WTC11 (cell line): Measurements from ENCODE around the gene MACROD2. TPM values are rescaled to one million over a fixed set of nuclear protein-coding genes. Genes with fewer than 3 reads are reported as not detected.

ENCODE experiments used
- ATAC-seq: fragments of 200-7000 bp; cut with Tn5 transposase; 2 replicates; pipeline ENCODE4 v1.10.0; 2021; ENCODE audit warnings: mild to moderate bottlenecking, moderate library complexity
- CTCF ChIA-PET: fragments of 300-600 bp; sonication (Branson Sonifier 250); formaldehyde crosslinking; loops from one replicate; lab custom pipeline; 2021; ENCODE audit warnings: antibody characterized with exemption; lab: Charles Lee
- POLR2A ChIA-PET: fragments of 350-600 bp; sonication (Branson Sonifier 250); formaldehyde crosslinking; loops from one replicate; lab custom pipeline; 2021; ENCODE audit warnings: antibody characterized with exemption; lab: Charles Lee
- DNase-seq: peaks from one replicate; pipeline ENCODE4 v3.0.0; 2021; ENCODE audit warnings: low spot score
- H3K27ac Mint-ChIP-seq: 2 replicates; pipeline ENCODE4 v1.8.0; 2021; ENCODE audit warnings: mixed read lengths
- H3K27me3 Mint-ChIP-seq: 2 replicates; pipeline ENCODE4 v1.8.0; 2021; ENCODE audit warnings: low read depth, mild to moderate bottlenecking, moderate library complexity, mixed read lengths
- H3K36me3 Mint-ChIP-seq: 2 replicates; pipeline ENCODE4 v1.8.0; 2021; ENCODE audit warnings: mixed read lengths
- H3K4me1 Mint-ChIP-seq: 2 replicates; pipeline ENCODE4 v1.8.0; 2022; ENCODE audit warnings: mixed read lengths
- H3K4me3 Mint-ChIP-seq: 2 replicates; pipeline ENCODE4 v1.8.0; 2021; ENCODE audit warnings: mild to moderate bottlenecking, moderate library complexity, mixed read lengths
- H3K9me3 Mint-ChIP-seq: 2 replicates; pipeline ENCODE4 v1.8.0; 2021; ENCODE audit warnings: mixed read lengths
- CREM ChIP-seq: sonication (generic); formaldehyde crosslinking; IDR thresholded peaks from 2 replicates; pipeline ENCODE4 v1.8.1; 2022; ENCODE audit warnings: mild to moderate bottlenecking, missing genetic modification reagents, moderate library complexity
- FOXP1 ChIP-seq: sonication (generic); formaldehyde crosslinking; IDR thresholded peaks from 2 replicates; pipeline ENCODE4 v1.8.0; 2022; ENCODE audit warnings: missing genetic modification reagents, mild to moderate bottlenecking, moderate library complexity, borderline replicate concordance
- GTF2I ChIP-seq: fragments of 250-450 bp; sonication (Bioruptor Pico); conservative IDR thresholded peaks from 2 replicates; pipeline ENCODE4 v1.4.0; 2021; ENCODE audit warnings: mild to moderate bottlenecking
- IRF2 ChIP-seq: sonication (generic); formaldehyde crosslinking; IDR thresholded peaks from 2 replicates; pipeline ENCODE4 v1.8.0; 2022; ENCODE audit warnings: low read depth, missing genetic modification reagents, borderline replicate concordance
- KAT7 ChIP-seq: sonication (generic); formaldehyde crosslinking; IDR thresholded peaks from 2 replicates; pipeline ENCODE4 v1.8.1; 2023; ENCODE audit warnings: missing genetic modification reagents, mild to moderate bottlenecking, borderline replicate concordance
- MXD4 ChIP-seq: fragments of 250-450 bp; sonication (Bioruptor Pico); IDR thresholded peaks from 2 replicates; pipeline ENCODE4 v1.8.0; 2021; ENCODE audit warnings: mild to moderate bottlenecking, moderate library complexity, borderline replicate concordance
- MYBL2 ChIP-seq: sonication (generic); formaldehyde crosslinking; IDR thresholded peaks from 2 replicates; pipeline ENCODE4 v1.8.1; 2023; ENCODE audit warnings: mild to moderate bottlenecking, moderate library complexity, missing genetic modification reagents
- RORB ChIP-seq: fragments of 250-450 bp; sonication (Bioruptor Pico); IDR thresholded peaks from 2 replicates; pipeline ENCODE4 v1.9.0; 2021; ENCODE audit warnings: mild to moderate bottlenecking
- STAT6 ChIP-seq: sonication (generic); formaldehyde crosslinking; conservative IDR thresholded peaks from 2 replicates; pipeline ENCODE4 v1.8.1; 2023; ENCODE audit warnings: mild to moderate bottlenecking, low read depth, missing genetic modification reagents, moderate library complexity
- TP53 ChIP-seq: sonication (generic); formaldehyde crosslinking; IDR thresholded peaks from 2 replicates; pipeline ENCODE4 v1.8.1; 2023; ENCODE audit warnings: mild to moderate bottlenecking, missing genetic modification reagents
- ZBTB43 ChIP-seq: sonication (generic); formaldehyde crosslinking; IDR thresholded peaks from 2 replicates; pipeline ENCODE4 v1.8.1; 2023; ENCODE audit warnings: mild to moderate bottlenecking, missing genetic modification reagents
- ZNF121 ChIP-seq: sonication (generic); formaldehyde crosslinking; IDR thresholded peaks from 2 replicates; pipeline ENCODE4 v1.8.0; 2023; ENCODE audit warnings: missing genetic modification reagents
- ZNF396 ChIP-seq: fragments of 250-450 bp; sonication (Bioruptor Pico); IDR thresholded peaks from 2 replicates; pipeline ENCODE4 v1.8.0; 2021; ENCODE audit warnings: mild to moderate bottlenecking, moderate library complexity, borderline replicate concordance
- ZNF425 ChIP-seq: fragments of 250-450 bp; sonication (Bioruptor Pico); conservative IDR thresholded peaks from 2 replicates; pipeline ENCODE4 v1.9.0; 2021; ENCODE audit warnings: mild to moderate bottlenecking
- total RNA-seq: library from RNA; stranded (reverse); gene quantifications from 3 replicates; pipeline ENCODE4 v1.2.3, GENCODE V29; 2021
- TF ChIP-seq, protein P1 (sequence below): fragments of 200-600 bp; IDR thresholded peaks from 2 replicates; pipeline ENCODE4 v1.8.0; 2022; ENCODE audit warnings: antibody characterized with exemption
- TF ChIP-seq, protein P2 (sequence below): sonication (generic); formaldehyde crosslinking; IDR thresholded peaks from 2 replicates; pipeline ENCODE4 v1.8.0; 2022; ENCODE audit warnings: missing genetic modification reagents

The MACROD2 gene
- total RNA-seq, 1 experiment from 2014 or later, result 4.1 TPM

DNA sequence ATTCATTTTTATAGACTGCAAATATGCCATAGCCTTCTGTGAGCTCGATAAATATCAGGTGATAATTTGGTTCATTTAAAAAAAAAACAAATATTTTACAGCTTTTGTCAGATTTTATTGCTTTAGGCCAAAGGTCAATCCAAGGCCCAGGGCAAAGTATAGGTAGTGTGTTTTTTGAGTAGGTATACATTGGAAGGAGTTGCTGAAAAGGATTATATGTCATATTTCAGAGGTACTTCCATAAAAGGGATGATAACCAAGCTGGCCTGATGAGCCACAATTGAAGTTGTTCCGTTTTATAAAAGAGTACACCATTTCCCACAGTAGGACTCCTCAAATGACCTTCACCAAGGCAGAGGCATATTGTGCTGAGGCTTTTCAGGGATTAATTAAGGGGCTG lies 794.9 kb downstream of the MACROD2 start:
- Mint-ChIP-seq H3K27ac (no peak overlapping the region), H3K27me3 (no peaks in the 10 kb centered on the region), H3K36me3 (no peaks in the 10 kb centered on the region)
- TF ChIP-seq KAT7 (CRISPR knock-in tag) (no peak), IRF2 (CRISPR knock-in tag) (no peak), RORB (CRISPR knock-in tag) (no peak), STAT6 (no peak)
- TF ChIP-seq, protein P1, sequence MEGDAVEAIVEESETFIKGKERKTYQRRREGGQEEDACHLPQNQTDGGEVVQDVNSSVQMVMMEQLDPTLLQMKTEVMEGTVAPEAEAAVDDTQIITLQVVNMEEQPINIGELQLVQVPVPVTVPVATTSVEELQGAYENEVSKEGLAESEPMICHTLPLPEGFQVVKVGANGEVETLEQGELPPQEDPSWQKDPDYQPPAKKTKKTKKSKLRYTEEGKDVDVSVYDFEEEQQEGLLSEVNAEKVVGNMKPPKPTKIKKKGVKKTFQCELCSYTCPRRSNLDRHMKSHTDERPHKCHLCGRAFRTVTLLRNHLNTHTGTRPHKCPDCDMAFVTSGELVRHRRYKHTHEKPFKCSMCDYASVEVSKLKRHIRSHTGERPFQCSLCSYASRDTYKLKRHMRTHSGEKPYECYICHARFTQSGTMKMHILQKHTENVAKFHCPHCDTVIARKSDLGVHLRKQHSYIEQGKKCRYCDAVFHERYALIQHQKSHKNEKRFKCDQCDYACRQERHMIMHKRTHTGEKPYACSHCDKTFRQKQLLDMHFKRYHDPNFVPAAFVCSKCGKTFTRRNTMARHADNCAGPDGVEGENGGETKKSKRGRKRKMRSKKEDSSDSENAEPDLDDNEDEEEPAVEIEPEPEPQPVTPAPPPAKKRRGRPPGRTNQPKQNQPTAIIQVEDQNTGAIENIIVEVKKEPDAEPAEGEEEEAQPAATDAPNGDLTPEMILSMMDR, result no peak
- TF ChIP-seq, all 79 proteins: peak for 0
- ATAC-seq (no peak), DNase-seq (no peak)
- ChIA-PET POLR2A (no interaction called here), CTCF (no interaction called here)
- Mint-ChIP-seq H3K9me3 (no peaks in the 10 kb centered on the region), H3K4me1 (peaks cover 3% of the 10 kb centered on the region; the same call in 1 of the 2 replicates), H3K4me3 (no peak overlapping the region)

DNA sequence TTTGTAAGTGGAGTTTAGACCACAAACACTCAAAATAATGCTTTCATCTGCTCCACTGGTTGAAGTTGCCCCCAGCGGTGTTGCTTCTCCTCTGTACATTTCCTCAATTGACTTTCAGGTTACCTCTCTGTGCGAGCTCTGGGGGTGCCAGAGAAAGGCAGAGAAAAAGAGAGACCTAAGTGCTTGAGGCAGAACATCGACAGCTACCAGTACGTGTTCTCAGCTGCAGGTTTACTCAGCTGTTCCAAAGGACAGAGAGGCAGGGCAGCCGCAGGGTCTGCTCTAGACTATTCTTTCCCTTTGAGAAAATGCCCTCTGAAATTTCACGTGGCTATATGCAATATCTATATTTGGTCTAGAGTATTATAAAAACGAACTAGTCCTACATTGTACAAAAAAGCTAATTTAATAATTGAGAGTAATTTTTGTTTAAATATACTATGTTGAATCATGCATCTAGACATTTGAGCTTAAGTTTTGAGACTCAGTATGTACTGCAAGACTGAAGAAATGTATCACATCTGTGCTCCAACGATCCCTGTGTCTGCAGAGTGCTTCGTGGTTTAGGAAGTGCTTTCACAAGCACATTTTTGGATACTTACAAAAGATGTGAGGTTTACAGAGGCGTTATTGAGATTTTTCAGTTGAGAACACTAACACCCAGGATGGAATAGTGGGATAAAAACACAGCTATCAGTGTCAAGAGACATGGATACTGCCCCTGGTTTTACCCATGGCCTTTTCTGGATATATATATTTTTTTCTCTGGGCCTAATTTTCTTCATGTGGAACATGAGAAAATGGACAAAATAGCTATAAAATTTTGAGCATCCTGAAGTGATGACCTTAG lies 795.7 kb downstream of the MACROD2 start:
- H3K4me3 Mint-ChIP-seq, result no peak overlapping the region
- H3K4me1 Mint-ChIP-seq, result peaks cover 3% of the 10 kb centered on the region; the same call in 1 of the 2 replicates
- POLR2A ChIA-PET, result no interaction called here
- CTCF ChIA-PET, result no interaction called here
- H3K27me3 Mint-ChIP-seq, result no peaks in the 10 kb centered on the region
- no peaks in the 10 kb centered on the region for H3K9me3 Mint-ChIP-seq
- no peak for TF ChIP-seq ZBTB43 (CRISPR knock-in tag)
- no peak for TF ChIP-seq ZNF396 (CRISPR knock-in tag)
- TF ChIP-seq, protein P2, sequence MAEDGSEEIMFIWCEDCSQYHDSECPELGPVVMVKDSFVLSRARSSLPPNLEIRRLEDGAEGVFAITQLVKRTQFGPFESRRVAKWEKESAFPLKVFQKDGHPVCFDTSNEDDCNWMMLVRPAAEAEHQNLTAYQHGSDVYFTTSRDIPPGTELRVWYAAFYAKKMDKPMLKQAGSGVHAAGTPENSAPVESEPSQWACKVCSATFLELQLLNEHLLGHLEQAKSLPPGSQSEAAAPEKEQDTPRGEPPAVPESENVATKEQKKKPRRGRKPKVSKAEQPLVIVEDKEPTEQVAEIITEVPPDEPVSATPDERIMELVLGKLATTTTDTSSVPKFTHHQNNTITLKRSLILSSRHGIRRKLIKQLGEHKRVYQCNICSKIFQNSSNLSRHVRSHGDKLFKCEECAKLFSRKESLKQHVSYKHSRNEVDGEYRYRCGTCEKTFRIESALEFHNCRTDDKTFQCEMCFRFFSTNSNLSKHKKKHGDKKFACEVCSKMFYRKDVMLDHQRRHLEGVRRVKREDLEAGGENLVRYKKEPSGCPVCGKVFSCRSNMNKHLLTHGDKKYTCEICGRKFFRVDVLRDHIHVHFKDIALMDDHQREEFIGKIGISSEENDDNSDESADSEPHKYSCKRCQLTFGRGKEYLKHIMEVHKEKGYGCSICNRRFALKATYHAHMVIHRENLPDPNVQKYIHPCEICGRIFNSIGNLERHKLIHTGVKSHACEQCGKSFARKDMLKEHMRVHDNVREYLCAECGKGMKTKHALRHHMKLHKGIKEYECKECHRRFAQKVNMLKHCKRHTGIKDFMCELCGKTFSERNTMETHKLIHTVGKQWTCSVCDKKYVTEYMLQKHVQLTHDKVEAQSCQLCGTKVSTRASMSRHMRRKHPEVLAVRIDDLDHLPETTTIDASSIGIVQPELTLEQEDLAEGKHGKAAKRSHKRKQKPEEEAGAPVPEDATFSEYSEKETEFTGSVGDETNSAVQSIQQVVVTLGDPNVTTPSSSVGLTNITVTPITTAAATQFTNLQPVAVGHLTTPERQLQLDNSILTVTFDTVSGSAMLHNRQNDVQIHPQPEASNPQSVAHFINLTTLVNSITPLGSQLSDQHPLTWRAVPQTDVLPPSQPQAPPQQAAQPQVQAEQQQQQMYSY (CRISPR knock-in tag), result no peak
- TF ChIP-seq GTF2I, result no peak
- TF ChIP-seq ZNF121, result no peak
- no peak for TF ChIP-seq ZNF425
- TF ChIP-seq, protein P1, result no peak
- no peak for TF ChIP-seq MYBL2
- no peak for TF ChIP-seq FOXP1 (CRISPR knock-in tag)
- no peak for TF ChIP-seq MXD4
- TF ChIP-seq CREM (CRISPR knock-in tag), result no peak
- no peak for TF ChIP-seq TP53 (CRISPR knock-in tag)
- ATAC-seq, result no peak
- no peak overlapping the region for H3K27ac Mint-ChIP-seq
- no peaks in the 10 kb centered on the region for H3K36me3 Mint-ChIP-seq
- DNase-seq, result no peak
